H1 (cell line): Measurements from ENCODE around the gene PBX3. TPM values are rescaled to one million over a fixed set of nuclear protein-coding genes. Genes with fewer than 3 reads are reported as not detected.

Experiments used
- CHD7 ChIP-seq: fragments of 300-600 bp; sonication (generic); IDR thresholded peaks from 2 replicates; pipeline ENCODE4 v1.7.1; 2012; ENCODE audit warnings: low read length, moderate library complexity, mild to moderate bottlenecking, inconsistent platforms; ENCODE audit not compliant: insufficient replicate concordance
- CTBP2 ChIP-seq: IDR thresholded peaks from 2 replicates; pipeline ENCODE4 v1.7.0; 2011; ENCODE audit warnings: borderline replicate concordance, mild to moderate bottlenecking, moderate library complexity, mixed read lengths, low read length; ENCODE audit not compliant: insufficient read depth, insufficient read length
- E2F6 ChIP-seq: IDR thresholded peaks from 2 replicates; pipeline ENCODE4 v1.6.1; 2012; ENCODE audit warnings: inconsistent platforms
- PHF8 ChIP-seq: fragments of 200-600 bp; sonication (generic); conservative IDR thresholded peaks from 2 replicates; pipeline ENCODE4 v1.7.1; 2012; ENCODE audit warnings: low read depth, mild to moderate bottlenecking, inconsistent platforms, low read length, moderate library complexity
- POU5F1 ChIP-seq: IDR thresholded peaks from 2 replicates; pipeline ENCODE4 v1.6.1; 2011; ENCODE audit warnings: low read depth, mild to moderate bottlenecking, low read length, moderate library complexity
- SP1 ChIP-seq: IDR thresholded peaks from 2 replicates; pipeline ENCODE4 v1.6.1; 2011; ENCODE audit warnings: low read depth, low read length
- SP2 ChIP-seq: IDR thresholded peaks from 2 replicates; pipeline ENCODE4 v1.6.1; 2012; ENCODE audit warnings: mild to moderate bottlenecking, low read length, inconsistent platforms
- TEAD4 ChIP-seq: IDR thresholded peaks from 2 replicates; pipeline ENCODE4 v1.6.1; 2012; ENCODE audit warnings: low read depth, low read length, inconsistent platforms, mixed read lengths
- polyA plus RNA-seq, 7 experiments: library from polyadenylated mRNA; depleted of rRNA in 3 of 7; stranded (reverse) in 5 of 7; unstranded in 2 of 7; fragments of >200 nt in 5 of 7; fragments of 200-250 nt in 2 of 7; gene quantifications; 1 replicate in 5 of 7; 2 replicates in 1 of 7; 4 replicates in 1 of 7; pipeline versions ENCODE4 v1.2.1 to v1.2.3, GENCODE V29; 2011 to 2013; ENCODE audit warnings: missing spikeins in 2 of 7, mixed read lengths in 2 of 7
- total RNA-seq: library from RNA; stranded (reverse); fragmentation: NEBNext Ultra II Directional; extraction: Animal tissue kit (Norgen Biotek cat#: 25700); gene quantifications from 2 replicates; pipeline ENCODE4 v1.2.1, GENCODE V29; 2021

The PBX3 gene
- total and polyA plus RNA-seq, 2 of the 8 experiments (the other 6 are each of a cell fraction or from before 2014, with no cell fraction given) = 22.7 to 44.3 TPM

GRCh38 chr9:125747053-125747764, at the start of gene PBX3 (continued):
- TF ChIP-seq SP1 = no peak
- no peak for TF ChIP-seq POU5F1
- TF ChIP-seq CHD7 = no peak
- TF ChIP-seq CTBP2 = no peak
- no peak for TF ChIP-seq TEAD4
- TF ChIP-seq SP2 = no peak
- TF ChIP-seq E2F6 = no peak
- peak; percentile 48; the same call in 1 of the 2 replicates for TF ChIP-seq PHF8
